Measurements from ENCODE around the gene RYR1.

The RYR1 gene

DNA sequence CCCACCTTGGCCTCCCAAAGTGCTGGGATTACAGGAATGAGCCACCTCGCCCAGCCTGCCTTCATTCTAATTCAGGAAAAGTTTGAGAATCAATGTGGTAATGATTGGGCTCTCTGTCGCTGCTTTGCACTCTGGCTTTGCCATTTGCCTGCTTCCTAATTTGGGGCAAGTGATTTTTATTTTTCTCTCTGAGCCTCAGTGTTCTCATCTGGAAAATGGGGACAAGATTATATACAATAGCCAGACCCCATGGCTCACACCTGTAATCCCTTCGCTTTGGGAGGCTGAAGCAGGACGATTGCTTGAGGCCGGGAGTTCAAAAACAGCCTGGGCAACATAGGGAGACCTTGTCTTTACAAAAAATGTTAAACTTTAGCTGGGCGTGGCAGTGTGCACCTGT, 3.8 kb downstream of the RYR1 start:
- no peak overlapping the region for H3K9ac ChIP-seq (ENCODE audit: low read length)
- no peaks in the 10 kb centered on the region for H3K79me2 ChIP-seq (ENCODE audit: low read length)
- H2AFZ ChIP-seq (ENCODE audit: low read depth, low read length), result no peak overlapping the region
- no peaks in the 10 kb centered on the region for H4K20me1 ChIP-seq (ENCODE audit: insufficient read depth, low read length)
- H3K4me1 ChIP-seq (ENCODE audit: low read length), result peaks cover 41% of the 10 kb centered on the region
- H3K36me3 ChIP-seq (replicated peaks; ENCODE audit: low read depth, low read length), result no peaks in the 10 kb centered on the region
- no peak overlapping the region for H3K4me3 ChIP-seq (ENCODE audit: low read length)
- no peaks in the 10 kb centered on the region for H3K9me3 ChIP-seq (ENCODE audit: insufficient read depth, low read length)
- H3K27me3 ChIP-seq (ENCODE audit: low read depth, low read length), result no peaks in the 10 kb centered on the region
- H3K4me2 ChIP-seq (ENCODE audit: low read length), result no peak overlapping the region
- TF ChIP-seq CTCF (IDR thresholded peaks at IDR 0.05; ENCODE audit: low read depth, low read length), result no peak
- TF ChIP-seq EZH2phosphoT487 (IDR thresholded peaks at IDR 0.05; ENCODE audit: low read depth), result no peak
- H3K27ac ChIP-seq (ENCODE audit: low read length), result no peak overlapping the region

GRCh38 chr19:38437917-38438316, 4.4 kb downstream of the RYR1 start:
- no peak overlapping the region for H3K27ac ChIP-seq (ENCODE audit: low read length)
- H4K20me1 ChIP-seq (ENCODE audit: insufficient read depth, low read length), result no peaks in the 10 kb centered on the region
- peaks cover 38% of the 10 kb centered on the region for H3K4me1 ChIP-seq (ENCODE audit: low read length)
- H3K79me2 ChIP-seq (ENCODE audit: low read length), result no peaks in the 10 kb centered on the region
- no peak overlapping the region for H3K4me2 ChIP-seq (ENCODE audit: low read length)
- TF ChIP-seq CTCF (IDR thresholded peaks at IDR 0.05; ENCODE audit: low read depth, low read length) (no peak), EZH2phosphoT487 (IDR thresholded peaks at IDR 0.05; ENCODE audit: low read depth) (no peak)
- no peak overlapping the region for H2AFZ ChIP-seq (ENCODE audit: low read depth, low read length)
- no peaks in the 10 kb centered on the region for H3K36me3 ChIP-seq (replicated peaks; ENCODE audit: low read depth, low read length)
- H3K27me3 ChIP-seq (ENCODE audit: low read depth, low read length), result no peaks in the 10 kb centered on the region
- no peaks in the 10 kb centered on the region for H3K9me3 ChIP-seq (ENCODE audit: insufficient read depth, low read length)
- H3K9ac ChIP-seq (ENCODE audit: low read length), result no peak overlapping the region
- no peak overlapping the region for H3K4me3 ChIP-seq (ENCODE audit: low read length)

DNA sequence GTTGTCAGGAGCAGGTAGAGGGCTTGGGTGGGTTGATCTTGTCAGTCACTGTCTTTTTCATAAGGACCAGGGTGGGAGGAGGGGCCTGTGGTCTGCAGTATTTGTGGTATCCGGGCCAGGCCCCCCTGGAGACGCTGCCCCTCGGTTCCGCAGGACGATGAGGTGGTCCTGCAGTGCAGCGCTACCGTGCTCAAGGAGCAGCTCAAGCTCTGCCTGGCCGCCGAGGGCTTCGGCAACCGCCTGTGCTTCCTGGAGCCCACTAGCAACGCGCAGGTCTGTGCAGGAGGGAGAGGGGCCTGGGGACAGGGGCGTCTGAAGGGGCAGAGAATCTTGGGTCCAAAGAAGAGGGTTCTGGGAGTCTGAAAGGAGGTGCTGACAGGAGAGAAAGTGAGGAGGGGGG, 7.1 kb downstream of the RYR1 start:
- no peak for TF ChIP-seq EZH2phosphoT487 (IDR thresholded peaks at IDR 0.05; ENCODE audit: low read depth)
- TF ChIP-seq CTCF (IDR thresholded peaks at IDR 0.05; ENCODE audit: low read depth, low read length), result no peak
- Histone ChIP-seq H3K36me3 (replicated peaks; ENCODE audit: low read depth, low read length) (no peaks in the 10 kb centered on the region), H3K27ac (ENCODE audit: low read length) (no peak overlapping the region), H3K9me3 (ENCODE audit: insufficient read depth, low read length) (no peaks in the 10 kb centered on the region), H3K9ac (ENCODE audit: low read length) (no peak overlapping the region), H3K79me2 (ENCODE audit: low read length) (no peaks in the 10 kb centered on the region), H3K4me2 (ENCODE audit: low read length) (no peak overlapping the region), H2AFZ (ENCODE audit: low read depth, low read length) (no peak overlapping the region), H3K4me1 (ENCODE audit: low read length) (peaks cover 22% of the 10 kb centered on the region), H3K27me3 (ENCODE audit: low read depth, low read length) (no peaks in the 10 kb centered on the region), H3K4me3 (ENCODE audit: low read length) (no peak overlapping the region), H4K20me1 (ENCODE audit: insufficient read depth, low read length) (no peaks in the 10 kb centered on the region)

DNA sequence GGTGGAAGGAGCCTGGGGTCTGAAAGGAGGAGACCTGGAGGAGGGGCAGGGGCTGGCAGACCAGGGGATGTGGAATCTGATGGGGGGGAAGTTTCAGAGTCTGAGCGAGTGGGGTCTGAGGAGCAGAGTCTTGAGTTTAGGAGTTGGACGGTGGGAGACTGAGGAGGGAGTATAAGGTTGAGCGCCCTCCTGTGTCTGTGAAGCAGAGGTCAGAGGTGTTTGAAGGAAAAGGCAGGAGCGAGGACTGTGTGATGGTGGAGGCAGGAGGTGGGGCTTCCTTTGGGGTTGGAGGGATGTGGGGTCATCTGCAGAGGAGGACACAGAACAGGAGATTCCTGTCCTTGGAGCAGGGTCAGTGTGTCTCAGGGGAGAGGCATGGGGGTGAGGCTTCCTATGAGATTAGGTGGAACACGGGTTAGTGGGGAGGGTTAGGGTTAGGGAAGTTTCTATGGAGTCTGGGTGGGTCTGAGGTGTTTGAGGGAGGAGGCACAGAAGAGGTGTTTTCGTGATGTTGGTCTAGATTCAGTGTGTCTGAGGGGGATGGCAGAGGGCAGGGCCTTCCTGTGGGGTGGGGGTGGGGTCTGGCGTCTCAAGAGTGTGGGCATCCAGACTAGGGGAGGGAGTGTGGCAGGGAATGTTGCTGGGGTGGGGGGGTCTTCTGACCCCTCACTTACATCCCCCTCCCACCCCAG, 8.3 kb downstream of the RYR1 start:
- no peaks in the 10 kb centered on the region for H3K9me3 ChIP-seq (ENCODE audit: insufficient read depth, low read length)
- no peak overlapping the region for H3K27ac ChIP-seq (ENCODE audit: low read length)
- H3K36me3 ChIP-seq (replicated peaks; ENCODE audit: low read depth, low read length), result peaks cover 3% of the 10 kb centered on the region
- H3K4me1 ChIP-seq (ENCODE audit: low read length), result peaks cover 15% of the 10 kb centered on the region
- H3K4me2 ChIP-seq (ENCODE audit: low read length), result peak overlapping the region; percentile 16
- H4K20me1 ChIP-seq (ENCODE audit: insufficient read depth, low read length), result no peaks in the 10 kb centered on the region
- H2AFZ ChIP-seq (ENCODE audit: low read depth, low read length), result peak overlapping the region; percentile 2; the same call in 1 of the 2 replicates
- H3K9ac ChIP-seq (ENCODE audit: low read length), result peak overlapping the region; percentile 15; the same call in 1 of the 2 replicates
- no peak overlapping the region for H3K4me3 ChIP-seq (ENCODE audit: low read length)
- TF ChIP-seq CTCF (IDR thresholded peaks at IDR 0.05; ENCODE audit: low read depth, low read length), result peak; percentile 73
- TF ChIP-seq EZH2phosphoT487 (IDR thresholded peaks at IDR 0.05; ENCODE audit: low read depth), result no peak
- no peaks in the 10 kb centered on the region for H3K79me2 ChIP-seq (ENCODE audit: low read length)
- no peaks in the 10 kb centered on the region for H3K27me3 ChIP-seq (ENCODE audit: low read depth, low read length)

Measured in OCI-LY3 (cell line).